NCI-H1694 treated with DMSO at 0.1 percent for 48 hours (cell line): ENCODE measurements around the gene PDSS2.
"Not testable (repeated sequence)": the region's sequence is repeated elsewhere in the genome, so short reads cannot be mapped to it uniquely, and the experiment has no call there.

ENCODE experiments used
- DNase-seq: peaks from one replicate; lab custom pipeline; 2025; lab: John Stamatoyannopoulos, UW

Gene PDSS2

GRCh38 chr6:107321793-107322192, 137.6 kb downstream of the PDSS2 start:
- no peak for DNase-seq

- DNase-seq = no peak
Measured at GRCh38 chr6:107319906-107320530, 139.3 kb downstream of the PDSS2 start.

DNA sequence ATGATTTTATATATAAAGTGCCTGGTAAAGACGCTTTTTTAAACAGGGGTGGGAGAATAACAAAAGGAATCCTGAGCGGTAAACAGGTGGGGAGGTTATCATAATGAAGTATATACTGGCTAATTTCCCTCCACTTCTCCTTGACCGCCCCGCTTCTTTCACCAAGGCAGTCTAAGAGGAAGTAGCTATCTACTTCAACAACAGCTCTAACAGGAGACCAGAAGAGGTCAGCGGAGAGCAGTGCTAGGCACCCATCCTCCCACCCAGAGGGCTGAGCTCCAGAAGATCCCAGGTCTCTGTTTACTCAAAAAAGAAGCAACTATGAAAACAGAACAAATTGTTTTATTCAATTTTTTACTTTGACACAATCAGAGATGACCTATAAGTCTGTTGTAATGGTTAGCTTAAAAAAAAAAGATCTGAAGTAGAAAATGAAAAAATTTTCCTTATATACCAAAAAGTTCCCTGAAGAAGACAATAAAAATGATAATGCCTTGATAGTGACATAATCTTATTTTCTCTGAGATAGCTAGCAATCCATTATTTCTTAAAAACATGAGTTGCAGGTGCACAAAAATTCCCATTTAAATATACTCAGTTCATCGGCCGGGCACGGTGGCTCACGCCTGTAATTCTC, 141.1 kb downstream of the PDSS2 start:
- DNase-seq = peak; percentile 43

DNA sequence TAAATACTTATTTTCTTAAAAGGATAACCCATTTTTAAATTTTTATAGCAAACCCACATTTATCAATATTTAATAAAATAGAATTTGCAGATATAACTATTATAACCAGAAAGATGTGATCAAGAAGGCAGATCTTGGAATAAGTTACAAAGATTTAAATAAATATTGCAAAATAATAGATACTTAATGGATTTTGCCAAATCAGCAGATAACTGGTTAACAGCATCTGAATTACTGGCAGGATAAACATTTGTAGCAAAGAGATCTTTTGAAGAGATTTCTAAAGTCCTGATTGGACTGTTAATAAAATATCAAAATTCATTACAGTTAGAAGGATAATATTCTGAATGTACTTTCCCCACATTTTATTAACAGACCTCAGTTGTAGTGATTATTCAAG, 144.2 kb downstream of the PDSS2 start:
- DNase-seq = no peak

GRCh38 chr6:107314531-107314939, 144.8 kb downstream of the PDSS2 start:
- no peak for DNase-seq

DNA sequence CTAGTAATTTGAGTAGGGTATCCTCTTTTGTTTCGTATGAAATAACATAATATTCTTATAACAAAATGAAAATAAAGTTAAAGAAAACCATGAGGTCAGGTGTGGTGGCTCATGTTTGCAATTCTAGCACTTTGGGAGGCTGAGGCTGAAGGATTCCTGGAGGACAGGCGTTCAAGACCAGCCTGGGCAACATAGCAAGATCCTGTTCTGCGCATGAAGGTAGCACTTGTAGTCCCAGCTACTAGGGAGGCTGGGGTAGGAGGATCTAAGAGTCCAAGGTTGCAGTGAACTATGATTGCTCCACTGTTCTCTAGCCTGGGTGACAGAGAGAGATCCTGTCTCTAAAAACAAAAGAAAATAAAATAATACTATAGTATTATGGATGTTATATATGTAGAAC, 145.6 kb downstream of the PDSS2 start:
- no peak for DNase-seq

DNA sequence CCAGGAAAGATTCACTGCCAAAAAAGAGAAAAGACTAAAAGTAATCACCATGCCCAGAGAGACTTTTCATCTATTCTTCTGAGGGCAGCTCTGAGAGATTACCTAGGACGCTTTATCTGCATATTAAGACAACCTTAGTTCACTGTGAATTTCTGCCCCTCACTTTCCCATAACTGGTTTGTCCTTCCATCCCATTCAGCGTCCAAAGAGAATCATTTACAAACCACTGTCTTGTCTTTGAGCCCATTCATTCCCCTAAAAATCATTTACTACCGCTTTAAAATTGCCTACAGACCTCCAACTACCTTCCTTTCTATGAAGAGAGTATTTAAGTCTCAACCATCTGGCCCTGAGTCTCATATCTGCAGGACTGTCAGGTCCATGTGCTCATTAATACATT, 149.0 kb downstream of the PDSS2 start:
- DNase-seq = no peak

DNA sequence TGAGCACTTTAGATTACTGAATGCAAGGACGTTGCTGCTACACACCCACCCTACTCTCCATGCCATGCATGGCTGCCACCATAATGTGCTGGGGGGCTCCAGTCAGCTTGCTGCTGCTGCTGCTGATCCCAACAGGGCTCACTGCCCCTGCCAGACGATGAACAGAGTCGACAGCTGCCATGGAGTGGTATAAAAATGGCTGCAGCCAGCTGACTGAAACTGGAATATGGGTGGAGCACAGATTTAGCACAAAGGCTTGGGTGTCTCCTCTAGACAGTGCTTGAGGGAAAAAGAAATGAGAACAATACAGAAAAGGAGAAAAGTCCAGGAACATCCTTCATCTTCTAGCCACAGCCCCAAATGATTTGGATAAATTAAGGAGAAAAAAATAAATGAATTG, 150.7 kb downstream of the PDSS2 start:
- DNase-seq = no peak

- DNase-seq = not testable (repeated sequence)
Measured at GRCh38 chr6:107305994-107306393, 153.4 kb downstream of the PDSS2 start.

DNA sequence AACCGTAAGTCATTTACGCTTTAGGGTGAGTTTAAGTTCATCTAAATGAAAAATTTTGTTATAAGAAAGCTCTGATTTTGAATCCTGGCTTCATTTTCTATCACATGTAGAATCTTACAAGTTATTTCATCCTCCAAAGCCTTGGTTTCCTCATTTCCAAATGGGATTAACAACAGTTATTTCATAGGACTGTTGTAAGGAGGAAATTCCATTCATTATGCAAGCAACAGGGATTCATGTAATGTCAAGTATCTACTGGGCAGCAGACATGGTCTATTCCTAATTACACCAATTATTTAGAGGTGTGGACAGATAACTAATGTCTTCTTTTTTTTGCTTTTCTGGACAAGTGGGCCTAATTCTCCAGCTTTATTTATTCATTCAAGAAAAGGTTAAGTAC, 154.0 kb downstream of the PDSS2 start:
- DNase-seq = no peak

DNA sequence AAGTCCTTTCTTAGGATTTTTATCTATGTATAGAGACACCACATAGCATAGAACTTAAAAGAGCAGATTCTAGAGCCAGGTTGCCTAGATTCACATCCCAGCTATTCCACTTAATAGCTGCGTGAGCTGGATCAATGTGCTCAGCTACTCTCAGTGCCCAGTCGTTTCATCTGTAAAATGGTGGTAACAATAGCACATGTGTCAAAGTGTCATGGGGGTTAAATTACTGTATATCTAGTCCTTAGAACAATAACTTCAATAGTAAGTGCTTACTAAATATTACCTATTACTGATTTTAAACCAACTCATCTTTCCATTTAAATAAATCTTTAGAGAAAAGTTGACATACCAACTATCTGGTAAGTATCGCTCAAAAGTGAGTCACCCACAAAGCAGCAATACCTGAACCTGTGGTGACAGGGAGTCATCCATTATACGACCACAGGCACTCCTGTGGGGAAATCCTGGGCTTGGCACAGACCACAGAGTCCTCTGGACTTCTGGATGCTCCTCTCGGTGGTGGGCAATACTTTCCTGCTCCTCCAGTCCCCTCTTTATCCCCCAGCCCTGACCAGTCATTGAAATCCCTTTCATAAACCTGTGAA, 154.8 kb downstream of the PDSS2 start:
- DNase-seq = no peak

- no peak for DNase-seq
Measured at GRCh38 chr6:107293350-107293749, 166.0 kb downstream of the PDSS2 start.

DNA sequence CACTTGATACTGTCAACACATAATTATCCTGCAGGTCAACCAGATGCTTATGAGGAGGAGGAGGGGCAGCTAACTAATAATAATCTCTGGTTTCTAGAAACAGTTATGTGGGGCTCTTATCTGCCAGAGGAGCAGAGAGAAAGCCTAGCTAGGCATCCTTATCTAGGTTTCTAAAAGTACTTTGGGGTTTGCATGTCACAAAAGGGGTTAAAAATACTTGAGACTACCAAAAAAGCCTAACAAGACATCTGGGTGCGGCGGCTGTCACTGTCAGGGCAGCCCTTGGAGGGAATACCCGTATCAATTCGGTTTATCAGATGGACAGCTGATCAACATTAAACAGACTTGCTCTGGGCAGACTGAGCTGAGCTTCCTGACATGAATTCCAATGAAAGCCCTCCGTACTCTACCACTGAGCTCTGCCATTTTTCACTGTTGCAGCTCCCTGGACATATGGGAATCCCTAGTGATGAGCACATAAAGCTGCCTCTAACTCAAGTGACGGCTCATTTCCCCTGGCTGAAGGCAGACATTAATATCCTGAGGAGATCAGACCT, 166.6 kb downstream of the PDSS2 start:
- DNase-seq = no peak

DNA sequence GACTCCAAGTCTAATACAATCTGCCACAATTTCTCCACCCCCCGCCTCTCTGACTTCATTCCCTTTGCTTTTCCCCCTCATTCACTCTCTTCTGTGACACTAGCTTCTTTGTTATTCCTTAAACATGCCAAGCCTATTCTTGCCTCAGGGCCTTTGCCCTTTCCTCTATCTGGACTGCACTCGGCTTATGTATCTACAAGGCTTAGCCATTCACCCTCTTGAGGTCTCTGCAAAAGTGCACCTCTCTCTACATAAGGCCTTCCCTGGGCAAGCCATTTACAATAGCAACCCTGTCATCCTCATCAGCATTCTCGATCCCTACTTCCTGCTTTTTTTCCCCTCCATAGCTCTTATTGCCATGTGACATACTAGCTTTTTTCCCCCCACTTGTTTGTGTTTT, 168.9 kb downstream of the PDSS2 start:
- DNase-seq = no peak

DNA sequence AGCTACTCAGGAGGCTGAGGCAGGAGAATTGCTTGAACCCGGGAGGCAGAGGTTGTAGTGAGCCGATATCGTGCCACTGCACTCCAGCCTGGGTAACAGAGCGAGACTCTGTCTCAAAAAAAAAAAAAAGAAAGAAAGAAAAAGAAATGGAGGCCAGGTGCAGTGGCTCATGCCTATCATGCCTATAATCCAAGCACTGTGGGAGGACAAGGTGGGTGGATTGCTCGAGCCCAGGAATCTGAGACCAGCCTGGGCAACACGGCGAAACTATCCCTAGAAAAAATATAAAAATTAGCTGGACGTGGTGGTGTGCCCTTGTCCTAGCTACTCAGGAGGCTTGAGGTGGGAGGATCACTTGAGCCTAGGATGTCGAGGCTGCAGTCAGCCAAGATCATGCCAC, 170.1 kb downstream of the PDSS2 start:
- not testable (repeated sequence) for DNase-seq

DNA sequence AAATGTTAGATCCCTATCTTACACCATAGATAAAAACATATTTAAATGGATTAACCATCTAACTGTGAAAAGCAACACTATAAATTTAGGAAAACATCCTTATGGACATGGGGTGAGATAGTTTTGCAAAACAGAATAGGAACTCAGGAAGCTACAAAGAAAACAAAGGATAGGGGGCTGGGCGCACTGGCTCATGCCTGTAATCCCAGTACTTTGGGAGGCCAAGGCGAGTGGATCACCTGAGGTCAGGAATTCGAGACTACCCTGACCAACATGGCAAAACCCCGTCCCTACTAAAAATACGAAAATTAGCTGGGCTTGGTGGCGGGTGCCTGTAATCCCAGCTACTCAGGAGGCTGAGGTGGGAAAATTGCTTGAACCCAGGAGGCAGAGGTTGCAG, 173.7 kb downstream of the PDSS2 start:
- DNase-seq = not testable (repeated sequence)

- DNase-seq = no peak
Measured at GRCh38 chr6:107284805-107285204, 174.6 kb downstream of the PDSS2 start.

GRCh38 chr6:107280791-107281190, 178.6 kb downstream of the PDSS2 start:
- no peak for DNase-seq

- DNase-seq = not testable (repeated sequence)
Measured at GRCh38 chr6:107280001-107280400, 179.4 kb downstream of the PDSS2 start.

DNA sequence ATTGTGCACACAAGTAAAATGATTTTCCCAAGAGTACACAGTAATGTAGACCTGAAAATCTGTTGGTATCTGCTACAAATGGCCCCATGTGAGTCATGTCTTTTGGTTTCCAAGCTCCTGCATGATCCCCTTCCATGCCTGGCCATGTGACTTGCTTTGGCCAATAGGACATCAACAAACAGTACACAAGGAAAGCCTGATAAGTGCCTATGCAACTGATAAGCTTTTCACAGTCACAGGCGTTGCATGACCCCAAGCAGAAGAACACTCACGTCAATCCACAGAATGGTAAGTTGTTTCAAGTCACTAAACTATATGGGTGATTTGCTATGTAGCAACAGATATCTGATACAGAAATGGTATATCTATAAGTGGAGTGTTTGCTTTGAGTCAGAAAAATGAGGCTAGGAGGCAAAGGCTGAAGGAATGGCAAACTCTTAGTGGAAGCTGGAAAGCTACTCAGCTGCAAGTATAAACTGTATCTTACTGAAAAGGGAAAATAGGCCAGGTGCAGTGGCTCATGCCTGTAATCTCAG, 184.0 kb downstream of the PDSS2 start:
- no peak for DNase-seq

- DNase-seq = no peak
Measured at GRCh38 chr6:107274288-107274687, 185.1 kb downstream of the PDSS2 start.

GRCh38 chr6:107272246-107272645, 187.1 kb downstream of the PDSS2 start:
- DNase-seq = no peak

- DNase-seq = no peak
Measured at GRCh38 chr6:107271208-107271790, 188.1 kb downstream of the PDSS2 start.
